ENCODE results near the gene FLT3LG.

Gene FLT3LG

DNA sequence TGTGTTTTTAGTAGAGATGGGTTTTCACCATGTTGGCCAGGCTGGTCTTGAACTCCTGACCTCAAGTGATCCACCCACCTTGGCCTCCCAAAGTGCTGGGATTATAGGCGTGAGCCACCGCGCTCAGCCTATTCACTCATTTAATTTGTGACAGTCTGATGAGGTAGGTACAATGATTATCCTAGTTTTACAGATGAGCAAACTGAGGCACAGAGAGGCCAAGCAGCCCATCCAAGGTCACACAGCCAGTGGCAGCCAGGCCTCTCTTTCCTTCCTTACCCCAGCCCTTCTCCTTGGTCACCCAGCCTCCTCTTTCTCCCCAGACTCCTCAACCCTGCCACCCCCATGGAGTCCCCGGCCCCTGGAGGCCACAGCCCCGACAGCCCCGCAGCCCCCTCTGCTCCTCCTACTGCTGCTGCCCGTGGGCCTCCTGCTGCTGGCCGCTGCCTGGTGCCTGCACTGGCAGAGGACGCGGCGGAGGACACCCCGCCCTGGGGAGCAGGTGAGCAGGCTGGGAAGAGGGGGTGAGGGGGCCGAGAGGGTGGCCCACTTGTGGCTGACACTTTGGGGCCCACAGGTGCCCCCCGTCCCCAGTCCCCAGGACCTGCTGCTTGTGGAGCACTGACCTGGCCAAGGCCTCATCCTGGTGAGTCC, 6.1 kb downstream of the FLT3LG start:
- H3K4me1 ChIP-seq = no peaks in the 10 kb centered on the region
- no peaks in the 10 kb centered on the region for H3K27me3 ChIP-seq
- no peak for TF ChIP-seq CTCF (IDR thresholded peaks at IDR 0.05; ENCODE audit: low read depth, low read length)
- H3K9me3 ChIP-seq = no peaks in the 10 kb centered on the region
- no peaks in the 10 kb centered on the region for H3K36me3 ChIP-seq
- H3K4me3 ChIP-seq (ENCODE audit: low read depth, low read length) = no peak overlapping the region
- no peak for DNase-seq

GRCh38 chr19:49481020-49481683, 7.1 kb downstream of the FLT3LG start:
- Histone ChIP-seq H3K36me3 (no peaks in the 10 kb centered on the region), H3K4me3 (ENCODE audit: low read depth, low read length) (no peak overlapping the region), H3K27me3 (no peaks in the 10 kb centered on the region), H3K4me1 (no peaks in the 10 kb centered on the region), H3K9me3 (no peaks in the 10 kb centered on the region)
- no peak for TF ChIP-seq CTCF (IDR thresholded peaks at IDR 0.05; ENCODE audit: low read depth, low read length)
- DNase-seq = no peak

- DNase-seq = no peak
- no peaks in the 10 kb centered on the region for H3K9me3 ChIP-seq
- H3K4me1 ChIP-seq = peaks cover 14% of the 10 kb centered on the region; the same call in 1 of the 2 replicates
- H3K36me3 ChIP-seq = peaks cover 37% of the 10 kb centered on the region
- TF ChIP-seq CTCF (IDR thresholded peaks at IDR 0.05; ENCODE audit: low read depth, low read length) = no peak
- no peaks in the 10 kb centered on the region for H3K27me3 ChIP-seq
- no peak overlapping the region for H3K4me3 ChIP-seq (ENCODE audit: low read depth, low read length)
Measured at GRCh38 chr19:49486232-49486631, 12.2 kb downstream of the FLT3LG start.

GRCh38 chr19:49486710-49487276, 12.8 kb downstream of the FLT3LG start:
- no peak overlapping the region for H3K4me3 ChIP-seq (ENCODE audit: low read depth, low read length)
- TF ChIP-seq CTCF (IDR thresholded peaks at IDR 0.05; ENCODE audit: low read depth, low read length) = no peak

GRCh38 chr19:49487277-49488045, 13.4 kb downstream of the FLT3LG start, which contains the start of gene RPL13A:
TSS of gene RPL13A (plus strand) at chr19:49487608. CDS start at chr19:49487630, 22 bp downstream.
- peak within 1 kb of the TSS; percentile 94 for H3K4me3 ChIP-seq (ENCODE audit: low read depth, low read length)
- H3K27me3 ChIP-seq = no peaks in the 10 kb centered on the region; the same call in none of the 2 replicates
- no peaks in the 10 kb centered on the region for H3K9me3 ChIP-seq
- peak; percentile 100 for DNase-seq
- peaks cover 49% of the 10 kb centered on the region for H3K36me3 ChIP-seq
- peaks cover 14% of the 10 kb centered on the region; the same call in 1 of the 2 replicates for H3K4me1 ChIP-seq
- no peak for TF ChIP-seq CTCF (IDR thresholded peaks at IDR 0.05; ENCODE audit: low read depth, low read length)

More at GRCh38 chr19:49486710-49487276, 12.8 kb downstream of the FLT3LG start:
- Histone ChIP-seq H3K9me3 (no peaks in the 10 kb centered on the region), H3K27me3 (no peaks in the 10 kb centered on the region), H3K36me3 (peaks cover 43% of the 10 kb centered on the region), H3K4me1 (peaks cover 14% of the 10 kb centered on the region; the same call in 1 of the 2 replicates)
- no peak for DNase-seq

Data from BE2C (cell line).